Kidney (tissue), 14 donors: Measurements from ENCODE around the gene AP3B2. TPM values are rescaled to one million over a fixed set of nuclear protein-coding genes. Genes with fewer than 3 reads are reported as not detected.
A peak's percentile ranks its signal among the peaks of the same experiment; 100 is the strongest.

Experiments
- DNase-seq, 5 donors: peaks; one replicate each; pipeline ENCODE4 v3.0.0-alpha.2; 2013 to 2020
- FAIRE-seq: peaks from 2 replicates; lab custom pipeline; 2012; peaks lifted over from hg19 to GRCh38; lab: Jason Lieb, UNC
- H3K27ac ChIP-seq, 2 donors: one replicate each; pipeline ENCODE4 v1.7.0; 2013; ENCODE audit warnings: low read depth in 2 of 2, low read length in 2 of 2, inconsistent platforms in 1 of 2
- H3K27me3 ChIP-seq: one replicate; pipeline ENCODE4 v1.7.1; 2013; ENCODE audit warnings: low read length, inconsistent platforms; ENCODE audit not compliant: control insufficient read depth, insufficient read depth
- H3K36me3 ChIP-seq, 3 donors: one replicate each; pipeline versions ENCODE4 v1.7.0 to v1.7.1; 2013; ENCODE audit warnings: low read length in 3 of 3, control low read depth in 1 of 3, inconsistent platforms in 1 of 3; ENCODE audit not compliant: insufficient read depth in 3 of 3, control insufficient read depth in 2 of 3
- H3K4me1 ChIP-seq, 3 donors: one replicate each; pipeline versions ENCODE4 v1.7.0 to v1.7.1; 2013; ENCODE audit warnings: low read length in 3 of 3, inconsistent platforms in 1 of 3, low read depth in 1 of 3; ENCODE audit not compliant: control insufficient read depth in 2 of 3, insufficient read depth in 2 of 3
- H3K4me3 ChIP-seq, 3 donors: one replicate each; pipeline versions ENCODE4 v1.7.0 to v1.8.1; 2013; ENCODE audit warnings: low read length in 3 of 3, control low read depth in 1 of 3, inconsistent platforms in 1 of 3
- H3K9ac ChIP-seq, 3 donors: one replicate each; pipeline versions ENCODE4 v1.7.0 to v1.7.1; 2013; ENCODE audit warnings: low read length in 3 of 3, control low read depth in 1 of 3, inconsistent platforms in 1 of 3
- H3K9me3 ChIP-seq, 3 donors: one replicate each; pipeline versions ENCODE4 v1.7.0 to v1.7.1; 2013; ENCODE audit warnings: low read length in 3 of 3, control low read depth in 1 of 3, inconsistent platforms in 1 of 3; ENCODE audit not compliant: control insufficient read depth in 2 of 3, insufficient read depth in 1 of 3
- CTCF ChIP-seq: IDR thresholded peaks from 3 replicates; pipeline ENCODE4 v1.5.1; 2012; ENCODE audit warnings: mild to moderate bottlenecking, moderate library complexity, borderline replicate concordance; ENCODE audit not compliant: insufficient read depth; ENCODE audit errors: extremely low read depth
- intact Hi-C: fragments of 100-400 bp; cut with DNase I; formaldehyde crosslinking; loops from one replicate; pipeline ENCODE4 v1.11.1; 2022
- polyA plus RNA-seq: library from polyadenylated mRNA; stranded (reverse); fragments of 350-450 nt; fragmentation: Illumina TruSeq; extraction: RNeasy Lipid Tissue Mini Kit (QIAGEN cat#74804); gene quantifications from one replicate; pipeline ENCODE4 v1.2.3, GENCODE V29; 2014; ENCODE audit warnings: low read depth, low replicate concordance; ENCODE audit not compliant: insufficient read depth
- total RNA-seq: library from RNA; stranded (reverse); fragmentation: NEBNext Ultra II Directional; extraction: Animal tissue kit (Norgen Biotek cat#: 25700); gene quantifications from one replicate; pipeline ENCODE4 v1.2.1, GENCODE V29; 2021
- donor health status: control.
- donor health status: control.
- donor health status: control.
- donor health status: control.
- donor health status: control.
- donor health status: DM: yes; HTN: yes; CAD: no.
- donor health status: Normal renal cell carcinoma (clear cell type).

AP3B2 gene
- total and polyA plus RNA-seq, 2 donors from 2014 or later: 1.8 to 4.7 TPM

GRCh38 chr15:82663186-82663600 lies 46.5 kb downstream of the AP3B2 start:
- no peaks in the 10 kb centered on the region for H3K36me3 ChIP-seq
- no peaks in the 10 kb centered on the region for H3K27me3 ChIP-seq
- no peak overlapping the region for H3K9ac ChIP-seq
- no peaks in the 10 kb centered on the region for H3K9me3 ChIP-seq
- TF ChIP-seq CTCF: no peak
- intact Hi-C loops: no loop called here
- FAIRE-seq: no peak
- no peaks in the 10 kb centered on the region for H3K4me1 ChIP-seq
- H3K4me3 ChIP-seq: no peak overlapping the region
- peak; percentile 76 to 82 (median 80) for DNase-seq
- H3K27ac ChIP-seq: no peak overlapping the region

DNA sequence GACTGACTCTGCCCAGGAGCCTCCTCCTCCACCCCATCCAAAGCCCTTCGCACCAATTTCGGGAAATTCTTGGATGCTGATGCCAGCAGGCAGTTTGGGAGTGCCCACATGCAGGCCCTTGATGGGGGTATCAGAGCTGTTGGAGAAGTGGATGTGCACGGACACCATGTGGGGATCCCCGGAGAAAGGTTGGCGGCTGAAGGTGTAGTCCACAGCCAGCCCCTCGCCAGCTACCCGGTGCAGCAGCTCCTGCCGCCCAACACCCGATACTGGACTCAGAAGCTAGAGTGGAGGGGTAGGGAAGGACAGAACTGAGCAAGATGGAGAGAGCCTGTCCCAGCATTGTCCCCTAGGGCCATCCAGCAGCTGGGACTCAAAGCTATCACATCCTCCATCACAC lies 47.0 kb downstream of the AP3B2 start:
- H3K36me3 ChIP-seq: no peaks in the 10 kb centered on the region
- H3K9ac ChIP-seq: no peak overlapping the region
- no peak overlapping the region for H3K4me3 ChIP-seq
- H3K27me3 ChIP-seq: no peaks in the 10 kb centered on the region
- FAIRE-seq (no peak), DNase-seq (no peak)
- H3K4me1 ChIP-seq: no peaks in the 10 kb centered on the region
- H3K9me3 ChIP-seq: no peaks in the 10 kb centered on the region
- no peak for TF ChIP-seq CTCF
- intact Hi-C loops: no loop called here
- H3K27ac ChIP-seq: no peak overlapping the region

DNA sequence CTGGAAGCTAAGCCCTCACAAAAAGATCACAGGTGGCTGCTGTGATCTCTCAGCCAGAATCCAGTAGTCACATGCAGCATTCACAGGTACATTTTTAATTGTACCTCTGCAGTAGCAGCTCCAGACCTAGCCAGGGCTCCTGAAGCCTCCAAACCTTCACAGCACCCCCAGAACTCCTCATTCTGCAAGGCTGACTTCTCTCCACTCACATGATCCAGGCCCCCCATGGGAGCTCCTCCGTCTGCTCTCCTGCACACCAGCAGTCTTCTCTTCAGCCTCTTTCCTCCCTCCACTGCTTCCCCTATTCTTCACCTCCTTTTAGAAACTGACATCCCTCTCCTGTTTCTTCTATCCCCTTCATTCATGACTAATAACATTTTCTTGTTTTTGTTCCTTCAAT lies 49.3 kb downstream of the AP3B2 start:
- intact Hi-C loops: no loop called here
- H3K9me3 ChIP-seq: no peaks in the 10 kb centered on the region
- TF ChIP-seq CTCF: no peak
- H3K27ac ChIP-seq: no peak overlapping the region
- no peak for DNase-seq
- H3K4me1 ChIP-seq: no peaks in the 10 kb centered on the region
- H3K27me3 ChIP-seq: no peaks in the 10 kb centered on the region
- H3K4me3 ChIP-seq: no peak overlapping the region
- no peak for FAIRE-seq
- no peaks in the 10 kb centered on the region for H3K36me3 ChIP-seq
- H3K9ac ChIP-seq: no peak overlapping the region

DNA sequence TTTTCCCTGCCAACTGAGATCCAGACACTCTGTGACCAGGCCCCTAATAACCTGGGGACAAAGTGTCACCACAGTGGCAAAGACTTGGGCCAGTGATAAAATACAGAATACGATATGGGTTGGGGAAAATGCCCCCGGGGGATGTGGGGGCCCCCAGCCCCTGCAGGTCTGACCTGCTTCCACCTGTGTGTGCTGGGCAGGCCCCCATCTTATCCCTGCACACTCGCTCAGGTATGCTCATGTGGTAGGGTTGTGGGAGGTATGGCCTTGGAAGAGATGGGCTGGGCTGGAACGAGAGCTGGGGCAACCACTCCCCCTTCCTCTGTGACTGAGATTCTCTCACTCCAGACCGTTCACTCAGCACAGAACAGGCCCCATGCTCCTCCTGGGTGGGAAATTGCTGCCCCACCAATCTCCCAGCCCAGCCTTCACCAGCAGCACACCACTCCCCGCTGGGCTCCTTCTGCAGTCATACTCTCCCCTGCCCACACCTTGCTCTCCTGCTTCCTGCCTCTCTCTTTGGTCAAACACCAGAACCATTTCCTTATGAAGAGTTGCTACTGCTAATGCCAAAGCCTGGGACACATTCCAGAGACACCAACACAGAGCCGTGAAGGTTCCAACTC lies 52.9 kb downstream of the AP3B2 start:
- Histone ChIP-seq H3K4me3 (no peak overlapping the region), H3K4me1 (no peaks in the 10 kb centered on the region), H3K9me3 (no peaks in the 10 kb centered on the region), H3K9ac (no peak overlapping the region), H3K27me3 (no peaks in the 10 kb centered on the region), H3K36me3 (no peaks in the 10 kb centered on the region), H3K27ac (no peak overlapping the region)
- TF ChIP-seq CTCF: no peak
- intact Hi-C loops: no loop called here
- FAIRE-seq: no peak
- no peak for DNase-seq
